MV-4-11 (cell line): Measurements from ENCODE around the gene PHC2.

Experiments used
- DNase-seq: peaks from one replicate; lab custom pipeline; 2025; lab: John Stamatoyannopoulos, UW

The PHC2 gene

GRCh38 chr1:33430692-33431593 lies at the start of gene PHC2:
Gene PHC2 (minus strand): TSS chr1:33431095. CDS start chr1:33375539, 55,556 bp downstream.
- DNase-seq: peak; percentile 94

GRCh38 chr1:33477451-33477850 lies 46.6 kb upstream of the PHC2 start:
- DNase-seq: no peak

- DNase-seq: no peak
Observed at GRCh38 chr1:33473900-33474299, 43.0 kb upstream of the PHC2 start.

DNA sequence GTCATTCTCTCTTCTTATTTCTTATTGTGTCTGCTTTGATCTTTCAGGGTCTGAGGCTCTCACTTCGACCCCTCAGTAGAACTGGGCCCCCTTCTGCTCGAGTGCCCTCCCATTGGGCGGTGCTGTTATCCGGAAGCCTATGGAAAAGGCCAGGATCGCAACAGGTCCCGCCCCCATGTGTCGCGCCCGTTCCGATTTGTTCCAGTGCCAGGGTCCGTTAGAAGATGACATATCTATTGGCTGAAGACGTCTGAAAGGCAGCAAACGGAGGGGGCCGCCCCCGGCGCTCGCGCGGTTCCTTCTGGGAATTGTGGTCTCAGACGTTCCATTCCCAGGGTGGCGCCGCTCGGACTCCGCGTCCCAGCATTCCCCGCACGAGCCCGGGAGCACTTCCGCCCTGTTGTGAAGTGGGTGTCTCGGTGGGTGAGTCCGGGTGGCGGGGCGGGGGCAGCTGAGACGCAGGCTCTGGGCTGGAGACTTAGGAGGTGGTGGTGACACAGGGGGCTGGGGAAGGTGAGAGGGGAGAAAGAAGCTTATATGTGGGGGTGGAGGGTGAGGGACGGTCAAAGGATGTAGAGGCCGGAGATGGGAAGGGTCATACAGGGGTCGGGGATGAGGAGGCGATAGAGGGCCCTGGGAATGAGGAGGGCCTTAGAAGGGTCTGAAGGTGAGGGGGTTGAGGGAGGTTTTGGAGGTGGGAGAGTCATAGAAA lies 41.5 kb upstream of the PHC2 start, which contains the start of gene ZSCAN20:
Gene ZSCAN20, plus strand, starts transcription at position 377 of the 712 bp plus-strand sequence. CDS start 6,644 bp downstream, outside the sequence.
- DNase-seq: peak; percentile 98

GRCh38 chr1:33471416-33471815 lies 40.5 kb upstream of the PHC2 start:
- no peak for DNase-seq

DNA sequence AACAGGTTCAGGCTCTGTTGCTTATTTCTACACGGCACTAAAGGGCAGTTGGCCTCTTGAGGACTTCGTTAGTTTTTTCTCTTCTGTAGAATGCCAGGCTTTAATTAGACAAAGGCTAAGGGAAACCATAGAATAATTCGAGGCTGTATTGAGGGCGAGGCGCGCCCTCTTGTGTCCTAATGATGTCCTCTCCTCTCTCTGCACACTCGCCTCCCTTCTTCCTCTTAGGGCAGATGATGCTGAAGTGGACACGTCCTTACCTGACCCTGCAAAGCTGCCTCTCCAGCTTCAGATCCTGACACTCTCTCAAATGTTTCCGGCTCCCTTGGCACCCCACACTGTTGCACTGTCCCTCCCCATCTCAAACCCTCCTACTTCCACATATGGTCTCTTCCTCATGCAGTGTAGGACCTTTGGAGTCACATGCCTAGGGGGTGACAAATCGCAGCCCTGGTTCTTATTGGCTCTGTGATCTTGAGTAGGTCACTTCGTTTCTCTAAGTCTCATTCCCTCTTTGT lies 39.7 kb upstream of the PHC2 start:
- DNase-seq: peak; percentile 88

DNA sequence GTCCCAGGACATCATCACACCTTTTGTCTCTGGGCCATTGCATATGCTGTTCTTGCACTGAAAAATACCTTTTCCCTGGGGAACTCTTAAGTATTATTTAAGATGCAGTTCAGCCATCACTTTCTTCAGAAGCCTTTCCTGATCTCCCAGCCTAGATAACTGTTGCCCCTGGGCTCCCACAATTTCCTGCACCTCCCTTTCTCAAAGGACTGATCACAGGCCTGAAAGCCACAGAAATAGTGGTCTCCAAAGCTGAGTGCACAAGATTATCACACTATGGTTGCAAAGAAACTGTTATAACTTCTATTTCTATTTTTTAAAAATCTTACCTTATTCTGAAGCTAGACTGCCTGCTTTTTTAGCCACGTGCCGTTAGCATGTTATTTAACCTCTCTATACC lies 38.8 kb upstream of the PHC2 start:
- no peak for DNase-seq

DNA sequence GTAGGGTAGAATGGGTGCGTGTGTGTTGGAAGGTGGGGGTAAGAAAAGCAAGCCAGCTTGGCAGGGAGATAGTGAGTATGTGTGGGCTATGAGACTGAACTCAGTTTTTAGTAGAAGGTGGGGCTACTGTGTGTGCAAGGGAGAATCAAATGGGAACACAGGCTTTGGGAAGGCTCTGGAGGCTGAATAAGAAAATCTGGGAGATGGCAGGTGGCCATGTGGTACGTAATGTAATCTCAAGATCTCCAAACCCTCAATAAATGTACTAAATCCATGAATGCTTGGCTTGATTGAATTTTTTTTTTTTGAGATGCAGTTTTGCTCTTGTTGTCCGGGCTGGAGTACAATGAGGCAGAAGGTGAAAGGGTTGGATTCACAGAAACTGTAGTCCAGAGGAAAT lies 38.1 kb upstream of the PHC2 start:
- no peak for DNase-seq

DNA sequence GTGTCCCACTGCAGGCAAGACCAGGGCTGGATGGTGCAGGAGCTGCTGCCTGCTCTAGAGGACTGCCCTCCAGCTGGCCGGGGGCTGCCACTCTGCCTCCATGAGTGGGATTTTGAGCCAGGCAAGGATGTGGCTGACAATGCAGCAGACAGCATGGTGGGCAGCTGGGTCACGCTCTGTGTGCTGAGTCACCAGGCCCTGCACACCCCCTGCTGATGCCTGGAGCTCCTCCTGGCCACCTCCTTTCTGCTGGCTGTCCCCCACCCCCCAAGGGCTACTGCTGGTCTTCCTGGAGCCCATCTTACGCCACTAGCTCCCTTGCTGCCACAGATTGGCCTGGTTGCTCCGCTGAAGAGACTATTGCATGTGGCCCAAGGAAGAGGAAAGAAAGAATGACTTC lies 37.6 kb upstream of the PHC2 start:
- DNase-seq: no peak

GRCh38 chr1:33468011-33468410 lies 37.1 kb upstream of the PHC2 start:
- no peak for DNase-seq

GRCh38 chr1:33466159-33466558 lies 35.3 kb upstream of the PHC2 start:
- DNase-seq: no peak

- no peak for DNase-seq
Observed at GRCh38 chr1:33465316-33465715, 34.4 kb upstream of the PHC2 start.

GRCh38 chr1:33464552-33464951 lies 33.7 kb upstream of the PHC2 start:
- no peak for DNase-seq

- no peak for DNase-seq
Observed at GRCh38 chr1:33462405-33463164, 31.7 kb upstream of the PHC2 start.

- DNase-seq: peak; percentile 92
Observed at GRCh38 chr1:33460947-33461629, 30.2 kb upstream of the PHC2 start.

DNA sequence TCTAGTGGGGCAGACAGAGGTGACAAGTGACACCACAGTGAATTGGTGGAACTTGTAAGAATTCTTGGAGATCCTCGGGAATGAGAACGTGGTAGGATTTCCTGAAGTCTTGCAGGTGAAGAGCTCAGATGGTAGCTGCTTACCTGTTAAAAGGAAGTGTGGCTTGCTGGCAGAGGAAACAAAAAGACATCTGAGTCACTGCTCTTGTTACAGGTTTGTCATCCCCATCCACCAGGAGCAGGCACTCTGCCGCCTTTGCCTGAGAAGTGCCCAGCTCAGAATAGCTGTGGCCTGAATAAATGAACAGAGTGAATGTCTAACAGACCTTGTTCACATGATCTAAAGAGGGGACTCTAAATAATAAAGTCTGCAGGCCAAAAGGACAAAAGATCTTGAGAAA lies 29.2 kb upstream of the PHC2 start:
- DNase-seq: no peak

- DNase-seq: no peak
Observed at GRCh38 chr1:33459691-33460090, 28.8 kb upstream of the PHC2 start.

GRCh38 chr1:33456502-33456886 lies 25.6 kb upstream of the PHC2 start:
- no peak for DNase-seq

- DNase-seq: peak; percentile 76
Observed at GRCh38 chr1:33455539-33456501, 24.9 kb upstream of the PHC2 start.

GRCh38 chr1:33454646-33455282 lies 23.9 kb upstream of the PHC2 start:
- DNase-seq: no peak
